Thyroid gland (tissue), 4 donors: ENCODE data around the gene PLXNB2.

Experiments
- CTCF ChIP-seq, 6 experiments: fragments of 200-600 bp in 3 of 6; fragments of 450-650 bp in 3 of 6; sonication (generic) in 3 of 6; IDR thresholded peaks; one replicate each; pipeline ENCODE4 v1.5.1; 2016 to 2019; ENCODE audit warnings: antibody characterized with exemption in 6 of 6, mild to moderate bottlenecking in 2 of 6, inconsistent platforms in 1 of 6, moderate library complexity in 1 of 6
- POLR2A ChIP-seq, 2 donors: fragments of 450-650 bp; IDR thresholded peaks; one replicate each; pipeline ENCODE4 v1.6.1; 2017; ENCODE audit warnings: antibody characterized with exemption in 2 of 2, mild to moderate bottlenecking in 2 of 2, moderate library complexity in 1 of 2

- TF ChIP-seq CTCF (IDR thresholded peaks at IDR 0.05) (no peak), POLR2A (IDR thresholded peaks at IDR 0.05) (no peak)
These were observed 29.0 kb downstream of the PLXNB2 start for GRCh38 chr22:50278461-50278860.
